GM12878 (cell line): ENCODE data around the gene COL18A1. TPM values are rescaled to one million over a fixed set of nuclear protein-coding genes. Genes with fewer than 3 reads are reported as not detected.

Source experiments
- ATAC-seq: fragments of 200-7000 bp; cut with Tn5 transposase; 3 replicates; pipeline ENCODE4 v1.9.1; 2020; ENCODE audit warnings: mild to moderate bottlenecking, moderate library complexity
- BruUV-seq: library from RNA; stranded (reverse); fragments of 400-500 nt; replicated peaks from 2 replicates; lab custom pipeline; 2021; lab: Mats Ljungman, UMichigan
- CTCF ChIA-PET: fragments of 300-600 bp; sonication (Branson Sonifier 250); formaldehyde crosslinking; extraction: SDS; loops from one replicate; lab custom pipeline; 2021; ENCODE audit warnings: inconsistent platforms; lab: Yijun Ruan, JAX
- POLR2A ChIA-PET: fragments of 350-600 bp; formaldehyde crosslinking; extraction: SDS; loops from one replicate; lab custom pipeline; 2021; ENCODE audit warnings: inconsistent platforms; lab: Charles Lee
- RAD21 ChIA-PET: fragments of 300-600 bp; sonication (Branson Sonifier 250); formaldehyde crosslinking; loops from one replicate; lab custom pipeline; 2023; ENCODE audit warnings: antibody characterized with exemption; ENCODE audit not compliant: unreplicated experiment; lab: Charles Lee
- SMC1A ChIA-PET: fragments of 300-600 bp; sonication (Branson Sonifier 250); formaldehyde crosslinking; loops from one replicate; lab custom pipeline; 2023; ENCODE audit not compliant: unreplicated experiment, uncharacterized antibody; lab: Charles Lee
- DNase-seq: peaks from one replicate; pipeline ENCODE4 v3.0.0-alpha.2; 2011; ENCODE audit warnings: low read depth, low spot score
- FAIRE-seq: peaks from 3 replicates; lab custom pipeline; 2011; peaks lifted over from hg19 to GRCh38; lab: Jason Lieb, UNC
- H2AFZ ChIP-seq: 2 replicates; pipeline ENCODE4 v1.6.0; 2011; ENCODE audit warnings: low read depth, low read length, control low read depth; ENCODE audit not compliant: control insufficient read depth
- H3K27ac ChIP-seq: 2 replicates; pipeline ENCODE4 v1.5.1; 2011; ENCODE audit warnings: control low read depth; ENCODE audit not compliant: control insufficient read depth, insufficient read depth
- H3K27me3 ChIP-seq, 2 experiments: replicated peaks in 1 of 2; 2 replicates each; pipeline versions ENCODE4 v1.6.0 to v1.6.1; 2011; ENCODE audit warnings: low read length in 1 of 2; ENCODE audit not compliant: control insufficient read depth in 2 of 2, insufficient read depth in 2 of 2
- H3K36me3 ChIP-seq, 2 experiments: 2 replicates each; pipeline ENCODE4 v1.5.1; 2011; ENCODE audit warnings: low read length in 1 of 2; ENCODE audit not compliant: control insufficient read depth in 2 of 2, insufficient read depth in 2 of 2
- H3K4me1 ChIP-seq: 2 replicates; pipeline ENCODE4 v1.6.1; 2011; ENCODE audit warnings: mild to moderate bottlenecking, low read length, moderate library complexity, mixed read lengths; ENCODE audit not compliant: control insufficient read depth, insufficient read depth
- H3K4me2 ChIP-seq: 2 replicates; pipeline ENCODE4 v1.6.0; 2011; ENCODE audit warnings: control low read depth; ENCODE audit not compliant: control insufficient read depth, insufficient read depth
- H3K4me3 ChIP-seq: fragments of 200-600 bp; sonication (generic); 2 replicates; pipeline ENCODE4 v1.5.1; 2016
- H3K79me2 ChIP-seq: 2 replicates; pipeline ENCODE4 v1.6.0; 2011; ENCODE audit warnings: low read length; ENCODE audit not compliant: control insufficient read depth, insufficient read depth
- H3K9ac ChIP-seq: 2 replicates; pipeline ENCODE4 v1.8.0; 2011; ENCODE audit warnings: low read length, control low read depth, mixed read lengths; ENCODE audit not compliant: control insufficient read depth, insufficient read depth
- H3K9me3 ChIP-seq: replicated peaks from 3 replicates; pipeline ENCODE4 v1.5.1; 2011; ENCODE audit warnings: mild to moderate bottlenecking, low read length; ENCODE audit not compliant: control insufficient read depth, insufficient read depth
- H4K20me1 ChIP-seq: 2 replicates; pipeline ENCODE4 v1.6.0; 2011; ENCODE audit not compliant: control insufficient read depth, insufficient read depth
- ASH2L ChIP-seq: fragments of 300-600, 200-600 bp; sonication (generic); IDR thresholded peaks from 2 replicates; pipeline ENCODE4 v1.6.1; 2017; ENCODE audit warnings: low read depth, mild to moderate bottlenecking, borderline replicate concordance
- BCL11A ChIP-seq: IDR thresholded peaks from 2 replicates; pipeline ENCODE4 v1.6.1; 2011; ENCODE audit warnings: low read depth, low read length
- BCLAF1 ChIP-seq: fragments of 450-650 bp; IDR thresholded peaks from 2 replicates; pipeline ENCODE4 v1.6.1; 2017; ENCODE audit warnings: antibody characterized with exemption, mild to moderate bottlenecking, moderate library complexity
- HDAC6 ChIP-seq: fragments of 200-600 bp; sonication (generic); IDR thresholded peaks from one replicate; pipeline ENCODE4 v1.8.0; 2017; ENCODE audit warnings: antibody characterized with exemption; ENCODE audit not compliant: unreplicated experiment
- NFXL1 ChIP-seq: fragments of 450-650 bp; IDR thresholded peaks from 2 replicates; pipeline ENCODE4 v1.6.1; 2017; ENCODE audit warnings: antibody characterized with exemption, mild to moderate bottlenecking, borderline replicate concordance
- WGBS: methylation state at CpG from one replicate; pipeline ENCODE4 v1.1.6; 2016; ENCODE audit warnings: low lambda C conversion rate; ENCODE audit not compliant: insufficient replicate concordance, insufficient coverage; ENCODE audit errors: missing lambda C conversion rate; 5-methylcytosine and 5-hydroxymethylcytosine counted together
- in situ Hi-C: fragments of 300-500 bp; cut with MboI; formaldehyde crosslinking; loops from 9 replicates; pipeline ENCODE4 v1.14.3; 2018; ENCODE audit warnings: mixed read lengths
- intact Hi-C: fragments of 100-400 bp; cut with micrococcal nuclease; formaldehyde crosslinking; loops from one replicate; pipeline ENCODE4 v1.14.2; 2022; ENCODE audit not compliant: unreplicated experiment
- polyA plus RNA-seq, 11 experiments: library from polyadenylated mRNA; depleted of rRNA in 4 of 11; unstranded in 6 of 11; stranded (reverse) in 5 of 11; fragments of >200 nt; fragmentation: Nextera tagmentation in 4 of 11; fragmentation: Illumina TruSeq in 1 of 11; extraction: Ambion mirVana in 4 of 11; extraction: Trizol in 1 of 11; gene quantifications; 1 replicate in 1 of 11; 2 replicates in 10 of 11; pipeline versions ENCODE4 v1.2.1 to v1.2.3, GENCODE V29; 2011 to 2016; ENCODE audit warnings: inconsistent platforms in 2 of 11, missing spikeins in 2 of 11, low read depth in 1 of 11
- total RNA-seq, 4 experiments: library from RNA; depleted of rRNA in 3 of 4; stranded (reverse); fragments of >200 nt in 3 of 4; fragmentation: Illumina TruSeq in 1 of 4; extraction: Trizol in 1 of 4; gene quantifications; 2 replicates each; pipeline versions ENCODE4 v1.2.1 to v1.2.3, GENCODE V29; 2013 to 2021

COL18A1 gene
- total and polyA plus RNA-seq, 10 of the 15 experiments (the other 5 are each of a cell fraction or from before 2014, with no cell fraction given), result under 0.01 to 0.49 (median 0.09) TPM; not detected in 3

GRCh38 chr21:45444385-45444784 is 39.4 kb downstream of the COL18A1 start (continued):
- no peak for TF ChIP-seq BCLAF1
- TF ChIP-seq, all 136 proteins: peak for 0

DNA sequence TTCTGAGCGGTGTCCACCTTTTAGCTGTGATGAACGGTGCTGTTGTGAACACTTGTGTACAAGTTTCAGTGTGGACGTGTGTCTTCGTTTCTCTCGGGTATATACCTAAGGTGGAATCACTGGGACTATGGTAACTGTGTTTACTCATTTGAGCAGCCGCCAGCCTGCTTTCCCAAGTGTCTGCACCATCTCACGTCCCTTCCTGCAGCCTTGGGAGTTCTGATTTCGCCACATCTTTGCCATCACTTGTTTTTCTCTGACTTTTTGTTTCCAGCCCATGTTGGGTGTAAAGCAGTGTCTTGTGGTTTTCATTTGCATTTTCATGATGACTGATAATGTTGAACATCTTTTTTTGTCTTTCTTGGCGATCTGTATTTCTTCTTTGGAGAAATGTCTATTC is 40.4 kb downstream of the COL18A1 start:
- Histone ChIP-seq H3K27me3 (no peaks in the 10 kb centered on the region), H2AFZ (no peak overlapping the region), H3K4me3 (no peak overlapping the region), H3K79me2 (no peaks in the 10 kb centered on the region), H3K9ac (no peak overlapping the region), H3K27ac (no peak overlapping the region), H3K9me3 (no peaks in the 10 kb centered on the region), H3K36me3 (no peaks in the 10 kb centered on the region), H3K4me1 (no peaks in the 10 kb centered on the region), H3K4me2 (no peak overlapping the region), H4K20me1 (no peaks in the 10 kb centered on the region)
- FAIRE-seq (no peak), ATAC-seq (no peak), DNase-seq (no peak)
- BruUV-seq, result no TSS peak
- SMC1A ChIA-PET, result no interaction called here
- TF ChIP-seq BCL11A (no peak), NFXL1 (no peak), ASH2L (no peak), HDAC6 (no peak)
- in situ Hi-C loops, result loop anchor here (5.0 kb wide), 1 partner anchor 298 kb away; no protein-coding TSS in a partner anchor
- CTCF ChIA-PET, result interaction anchor here (1.0 kb wide), 1 partner anchor 372 kb away, joined by 3 read pairs; no protein-coding TSS in a partner anchor
- WGBS, result 40% methylated on average over 9 of the region's 9 CpGs
- POLR2A ChIA-PET, result no interaction called here
- intact Hi-C loops, result no loop called here
- RAD21 ChIA-PET, result no interaction called here
